GM12875 (cell line): ENCODE measurements around the gene AURKAIP1.

Source experiments
- H3K4me3 ChIP-seq: one replicate; pipeline ENCODE4 v1.5.1; 2011; ENCODE audit warnings: low read depth, low read length, control low read depth
- TF ChIP-seq, protein P1 (sequence below): IDR thresholded peaks from 2 replicates; pipeline ENCODE4 v1.5.1; 2011; ENCODE audit warnings: low read depth, mild to moderate bottlenecking, control low read depth, inconsistent platforms, low read length, moderate library complexity, borderline replicate concordance; ENCODE audit not compliant: insufficient read depth

Gene AURKAIP1

DNA sequence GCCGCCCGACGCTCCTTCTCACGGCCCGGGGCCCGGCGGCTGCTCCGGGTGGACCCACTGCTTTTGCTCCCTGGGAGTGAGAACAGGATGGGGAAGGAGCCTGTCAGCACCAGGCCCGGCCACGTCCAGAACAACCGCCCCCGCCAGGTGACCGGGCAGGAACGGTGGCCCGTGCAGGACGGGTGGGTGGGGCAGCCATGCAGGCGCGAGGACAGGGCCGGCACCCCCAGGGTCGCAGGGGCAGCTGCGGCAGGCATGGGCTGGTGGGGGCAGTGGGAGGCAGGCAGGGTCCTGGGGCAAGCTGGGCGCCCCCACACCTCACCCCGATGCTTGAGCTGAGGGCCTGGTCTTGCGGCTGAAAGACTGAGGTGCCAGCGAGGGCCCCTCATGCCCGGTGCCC, 38.6 kb downstream of the AURKAIP1 start:
- TF ChIP-seq, protein P1, sequence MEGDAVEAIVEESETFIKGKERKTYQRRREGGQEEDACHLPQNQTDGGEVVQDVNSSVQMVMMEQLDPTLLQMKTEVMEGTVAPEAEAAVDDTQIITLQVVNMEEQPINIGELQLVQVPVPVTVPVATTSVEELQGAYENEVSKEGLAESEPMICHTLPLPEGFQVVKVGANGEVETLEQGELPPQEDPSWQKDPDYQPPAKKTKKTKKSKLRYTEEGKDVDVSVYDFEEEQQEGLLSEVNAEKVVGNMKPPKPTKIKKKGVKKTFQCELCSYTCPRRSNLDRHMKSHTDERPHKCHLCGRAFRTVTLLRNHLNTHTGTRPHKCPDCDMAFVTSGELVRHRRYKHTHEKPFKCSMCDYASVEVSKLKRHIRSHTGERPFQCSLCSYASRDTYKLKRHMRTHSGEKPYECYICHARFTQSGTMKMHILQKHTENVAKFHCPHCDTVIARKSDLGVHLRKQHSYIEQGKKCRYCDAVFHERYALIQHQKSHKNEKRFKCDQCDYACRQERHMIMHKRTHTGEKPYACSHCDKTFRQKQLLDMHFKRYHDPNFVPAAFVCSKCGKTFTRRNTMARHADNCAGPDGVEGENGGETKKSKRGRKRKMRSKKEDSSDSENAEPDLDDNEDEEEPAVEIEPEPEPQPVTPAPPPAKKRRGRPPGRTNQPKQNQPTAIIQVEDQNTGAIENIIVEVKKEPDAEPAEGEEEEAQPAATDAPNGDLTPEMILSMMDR: no peak
- H3K4me3 ChIP-seq: no peak overlapping the region

DNA sequence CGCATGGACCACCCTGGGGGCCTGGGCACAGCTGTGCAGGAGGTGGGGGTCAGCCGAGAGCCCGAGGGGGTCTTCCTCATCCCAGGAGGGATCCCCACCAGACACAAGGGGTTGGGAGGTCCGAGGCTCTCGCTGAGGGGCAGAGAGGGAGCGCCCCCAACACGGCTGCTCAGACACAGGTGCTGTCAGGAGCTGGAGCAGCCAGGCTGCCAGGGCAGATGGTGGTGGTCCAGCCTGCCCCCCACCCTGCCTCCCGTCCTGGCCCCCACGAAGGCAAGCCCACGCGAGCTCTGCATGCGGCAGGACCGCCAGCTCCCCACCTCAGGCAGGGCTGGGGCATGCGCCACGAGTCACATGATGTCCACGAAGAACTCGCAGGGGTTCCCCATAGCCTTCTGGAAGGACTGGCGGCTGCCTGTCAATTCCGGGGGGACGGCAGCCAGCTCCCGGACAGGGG, 39.2 kb downstream of the AURKAIP1 start:
- TF ChIP-seq, protein P1: no peak
- H3K4me3 ChIP-seq: no peak overlapping the region

DNA sequence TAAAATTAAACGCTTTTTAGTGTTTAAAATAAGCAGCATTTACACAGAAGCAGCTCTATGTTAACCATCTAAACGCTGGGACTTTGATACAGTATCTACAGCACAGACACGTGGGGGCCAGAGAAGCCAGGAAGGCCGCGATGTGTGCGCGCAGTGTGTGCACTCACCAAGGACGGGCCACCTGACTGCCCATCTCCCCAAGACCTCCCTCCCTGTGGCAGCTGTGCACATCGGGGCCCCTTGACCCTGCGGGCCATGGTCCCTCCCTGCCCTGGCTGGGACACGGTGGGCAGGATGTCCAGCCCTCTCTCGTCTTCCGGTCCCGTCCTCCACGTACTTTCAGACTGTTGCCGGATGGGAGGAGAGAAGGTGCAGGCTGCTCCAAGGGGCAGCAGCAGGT, 39.7 kb downstream of the AURKAIP1 start:
- no peak overlapping the region for H3K4me3 ChIP-seq
- TF ChIP-seq, protein P1: no peak

GRCh38 chr1:1334835-1335234, 40.2 kb downstream of the AURKAIP1 start:
- TF ChIP-seq, protein P1: no peak
- no peak overlapping the region for H3K4me3 ChIP-seq

- TF ChIP-seq, protein P1: no peak
- H3K4me3 ChIP-seq: no peak overlapping the region
These were observed 41.3 kb downstream of the AURKAIP1 start for GRCh38 chr1:1333551-1334241.

DNA sequence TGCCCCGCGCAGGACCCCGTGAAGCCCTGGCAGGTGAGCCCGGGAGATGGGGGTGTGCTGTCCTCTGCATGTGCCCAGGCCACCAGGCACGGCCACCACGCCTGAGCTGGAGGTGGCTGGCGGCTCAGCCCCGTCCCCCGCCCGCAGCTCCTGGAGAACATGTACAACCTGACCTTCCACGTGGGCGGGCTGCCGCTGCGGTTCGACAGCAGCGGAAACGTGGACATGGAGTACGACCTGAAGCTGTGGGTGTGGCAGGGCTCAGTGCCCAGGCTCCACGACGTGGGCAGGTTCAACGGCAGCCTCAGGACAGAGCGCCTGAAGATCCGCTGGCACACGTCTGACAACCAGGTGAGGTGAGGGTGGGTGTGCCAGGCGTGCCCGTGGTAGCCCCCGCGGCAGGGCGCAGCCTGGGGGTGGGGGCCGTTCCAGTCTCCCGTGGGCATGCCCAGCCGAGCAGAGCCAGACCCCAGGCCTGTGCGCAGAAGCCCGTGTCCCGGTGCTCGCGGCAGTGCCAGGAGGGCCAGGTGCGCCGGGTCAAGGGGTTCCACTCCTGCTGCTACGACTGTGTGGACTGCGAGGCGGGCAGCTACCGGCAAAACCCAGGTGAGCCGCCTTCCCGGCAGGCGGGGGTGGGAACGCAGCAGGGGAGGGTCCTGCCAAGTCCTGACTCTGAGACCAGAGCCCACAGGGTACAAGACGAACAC, 42.1 kb downstream of the AURKAIP1 start:
- no peak overlapping the region for H3K4me3 ChIP-seq
- TF ChIP-seq, protein P1: no peak
